ENCODE results near the gene EMSY.
"Not testable (repeated sequence)": the region's sequence is repeated elsewhere in the genome, so short reads cannot be mapped to it uniquely, and the experiment has no call there.

Gene EMSY

DNA sequence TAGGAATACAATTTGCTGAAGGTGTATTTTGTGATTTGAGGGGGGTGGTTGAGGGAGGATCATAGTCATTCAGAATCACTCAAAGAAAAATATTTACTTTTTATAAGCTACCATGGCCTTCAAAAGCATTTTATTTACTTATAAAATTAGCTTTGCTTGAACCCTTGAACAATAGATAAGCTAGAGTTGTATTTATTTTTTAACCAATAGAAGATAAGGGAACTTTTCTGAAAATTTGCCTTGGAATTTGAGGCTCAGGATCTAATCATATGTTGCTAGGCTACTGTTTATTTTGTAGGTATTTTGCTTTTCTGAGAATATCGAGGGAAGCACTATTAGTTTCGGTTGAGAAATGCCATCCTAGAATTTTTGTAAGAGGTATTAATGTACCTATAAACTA is 82.1 kb downstream of the EMSY start:
- DNase-seq = no peak

DNA sequence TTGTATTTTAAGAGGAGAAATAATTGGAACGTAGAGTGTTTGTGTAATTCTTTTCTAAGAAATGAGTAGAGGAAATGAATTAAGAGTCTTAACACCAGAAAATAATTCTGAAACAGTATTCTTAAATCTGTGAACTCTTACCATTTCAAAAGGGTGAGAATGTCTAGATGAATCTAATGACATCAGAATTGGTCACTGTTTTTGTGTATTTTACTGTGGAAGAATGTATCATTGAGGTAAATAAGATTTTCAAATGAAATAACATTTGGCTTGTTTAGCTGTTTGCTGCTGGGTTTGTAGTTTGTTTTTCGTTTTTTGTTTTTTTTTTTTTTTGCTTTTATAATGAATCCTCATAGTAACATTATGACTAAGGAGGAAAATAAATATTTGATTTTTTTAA is 97.6 kb downstream of the EMSY start:
- DNase-seq = no peak

- no peak for DNase-seq
These were observed 98.3 kb downstream of the EMSY start for GRCh38 chr11:76543006-76543703.

GRCh38 chr11:76550781-76551180 is 106.0 kb downstream of the EMSY start:
- DNase-seq = no peak

GRCh38 chr11:76551400-76551799 is 106.6 kb downstream of the EMSY start:
- DNase-seq = peak; percentile 2

DNA sequence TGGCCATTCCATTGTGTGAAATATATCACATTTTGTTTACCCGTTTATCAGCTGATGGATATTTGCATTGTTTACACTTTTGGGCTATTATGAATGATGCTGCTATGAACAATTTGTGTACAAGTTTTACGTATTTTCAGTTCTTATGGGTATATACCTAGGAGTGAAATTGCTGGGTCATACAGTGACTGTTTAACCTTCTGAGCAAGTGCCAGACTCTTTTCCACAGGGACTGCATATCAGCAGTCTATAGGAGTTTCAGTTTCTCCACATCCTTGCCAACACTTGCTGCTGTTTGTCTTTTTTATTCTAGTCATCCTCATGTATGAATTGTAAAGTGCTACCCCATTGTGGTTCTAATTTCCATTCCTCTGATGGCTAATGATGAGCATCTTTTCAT is 108.2 kb downstream of the EMSY start:
- no peak for DNase-seq

GRCh38 chr11:76553554-76554476 is 109.0 kb downstream of the EMSY start:
- DNase-seq = no peak

DNA sequence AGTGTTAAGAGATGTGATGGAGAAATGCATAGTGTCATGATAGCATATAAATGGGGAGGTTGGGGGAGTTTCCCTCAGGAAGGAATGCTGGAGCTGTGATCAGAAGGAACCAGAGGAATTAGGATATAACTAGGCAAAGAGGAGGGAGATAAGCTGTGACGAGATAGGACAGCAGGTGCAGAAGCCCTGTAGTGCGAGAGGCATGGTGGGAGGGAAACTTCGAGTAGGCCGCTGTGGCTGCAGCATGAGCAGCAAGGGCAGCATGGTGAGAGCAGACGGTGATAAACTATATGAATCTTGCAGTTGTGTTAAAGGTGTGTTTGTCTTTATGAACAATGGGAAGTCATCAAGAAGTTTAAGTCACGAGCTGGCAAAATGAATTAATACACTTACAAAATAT is 109.9 kb downstream of the EMSY start:
- no peak for DNase-seq

GRCh38 chr11:76557466-76557865 is 112.6 kb downstream of the EMSY start:
- no peak for DNase-seq

DNA sequence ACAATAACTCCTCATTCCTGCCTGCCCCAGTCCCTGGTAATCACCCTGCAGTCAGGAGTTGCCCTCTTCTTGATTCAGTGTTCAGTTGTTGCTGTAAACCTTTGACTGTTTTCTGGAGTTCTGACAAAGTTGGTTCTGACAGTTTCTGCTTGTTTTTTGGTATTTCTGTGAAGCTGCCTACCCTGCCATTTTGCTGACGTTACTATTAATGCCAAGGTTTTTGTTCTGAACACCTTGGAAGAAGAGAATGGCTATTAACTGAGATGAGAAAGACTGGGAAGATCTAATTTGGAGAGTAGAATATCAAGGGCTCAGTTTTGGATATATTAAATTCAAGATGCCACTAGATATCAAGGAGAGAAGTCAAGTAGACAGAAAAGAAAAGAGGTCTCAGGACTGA is 113.7 kb downstream of the EMSY start:
- DNase-seq = no peak

- DNase-seq = no peak
These were observed 114.1 kb downstream of the EMSY start for GRCh38 chr11:76558891-76559290.

DNA sequence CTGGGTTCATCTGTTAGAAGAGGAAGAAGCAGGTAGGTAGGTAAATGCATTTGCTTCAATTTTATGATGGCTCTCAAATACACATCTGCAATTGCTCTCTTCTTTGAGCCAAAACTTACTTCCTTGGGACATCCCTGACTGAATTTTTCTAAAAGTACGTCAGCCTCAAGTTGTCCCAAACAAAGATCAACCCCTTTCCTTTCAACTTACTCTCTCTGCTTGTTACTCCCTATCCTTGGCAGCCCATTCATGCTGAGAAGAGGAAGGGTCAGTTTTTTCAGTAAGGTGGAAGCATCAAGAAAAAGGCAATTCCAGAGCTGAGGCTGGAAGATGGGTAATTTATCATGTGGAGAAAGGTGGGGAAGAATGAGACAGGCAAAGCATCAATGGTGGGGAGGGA is 114.5 kb downstream of the EMSY start:
- no peak for DNase-seq

- no peak for DNase-seq
These were observed 115.4 kb downstream of the EMSY start for GRCh38 chr11:76560219-76560618.

GRCh38 chr11:76561245-76561644 is 116.4 kb downstream of the EMSY start:
- no peak for DNase-seq

- no peak for DNase-seq
These were observed 117.7 kb downstream of the EMSY start for GRCh38 chr11:76562541-76562940.

DNA sequence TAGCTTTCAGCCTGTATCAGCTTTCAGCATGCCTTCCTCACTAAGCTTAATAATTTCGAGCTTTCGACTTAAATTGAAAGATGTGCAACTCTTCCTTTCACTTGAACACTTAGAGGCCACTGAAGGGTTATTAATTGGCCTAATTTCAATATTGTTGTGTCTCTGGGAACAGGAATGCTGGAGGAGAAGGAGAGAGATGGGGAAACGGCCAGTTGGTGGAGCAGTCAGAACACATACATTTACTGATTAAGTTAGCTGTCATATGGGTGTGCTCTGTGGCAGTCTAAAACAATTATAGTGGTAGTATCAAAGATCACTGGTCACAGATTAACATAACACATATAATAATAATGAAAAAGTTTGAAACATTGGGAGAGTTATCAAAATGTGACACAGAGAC is 119.5 kb downstream of the EMSY start:
- DNase-seq = no peak

- no peak for DNase-seq
These were observed 122.0 kb downstream of the EMSY start for GRCh38 chr11:76566811-76567210.

GRCh38 chr11:76567261-76567660 is 122.4 kb downstream of the EMSY start:
- DNase-seq = no peak

DNA sequence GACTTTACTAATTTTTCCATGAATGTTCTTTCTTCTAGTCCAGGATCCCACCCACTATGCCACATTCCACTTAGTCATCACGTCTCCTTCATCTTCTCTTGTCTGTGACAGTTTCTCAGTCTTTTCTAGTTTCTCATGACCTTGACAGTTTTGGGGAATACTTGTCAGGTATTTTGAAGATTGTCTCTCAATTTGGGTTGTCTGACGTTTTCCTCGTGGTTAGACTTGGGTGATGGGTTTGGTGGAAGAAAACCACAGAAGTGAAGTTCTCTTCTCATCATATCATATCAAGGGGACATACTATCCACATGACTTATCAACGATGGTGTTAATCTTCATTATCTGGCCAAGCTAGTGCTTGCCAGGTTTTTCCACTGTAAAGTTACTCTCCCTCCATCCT is 123.3 kb downstream of the EMSY start:
- no peak for DNase-seq

DNA sequence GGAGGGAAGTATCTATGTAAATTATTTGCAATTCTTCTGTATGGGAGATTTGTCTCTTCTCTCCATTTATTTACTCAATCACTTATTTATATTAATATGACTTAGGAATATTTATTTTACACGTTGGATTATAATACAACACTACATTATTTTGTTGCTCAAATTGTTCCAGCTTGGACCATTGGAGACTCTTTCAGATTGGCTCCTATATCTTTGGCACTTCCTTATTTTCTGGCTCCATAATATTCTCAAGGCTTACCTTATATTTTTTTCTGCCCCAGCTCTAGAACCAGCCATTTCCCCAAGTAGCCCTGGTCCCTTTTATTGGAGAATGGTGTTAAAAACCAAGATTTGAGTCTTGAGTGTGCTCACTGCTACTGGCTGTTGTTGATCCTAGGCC is 123.8 kb downstream of the EMSY start:
- no peak for DNase-seq

GRCh38 chr11:76572181-76572875 is 127.5 kb downstream of the EMSY start:
- not testable (repeated sequence) for DNase-seq

DNA sequence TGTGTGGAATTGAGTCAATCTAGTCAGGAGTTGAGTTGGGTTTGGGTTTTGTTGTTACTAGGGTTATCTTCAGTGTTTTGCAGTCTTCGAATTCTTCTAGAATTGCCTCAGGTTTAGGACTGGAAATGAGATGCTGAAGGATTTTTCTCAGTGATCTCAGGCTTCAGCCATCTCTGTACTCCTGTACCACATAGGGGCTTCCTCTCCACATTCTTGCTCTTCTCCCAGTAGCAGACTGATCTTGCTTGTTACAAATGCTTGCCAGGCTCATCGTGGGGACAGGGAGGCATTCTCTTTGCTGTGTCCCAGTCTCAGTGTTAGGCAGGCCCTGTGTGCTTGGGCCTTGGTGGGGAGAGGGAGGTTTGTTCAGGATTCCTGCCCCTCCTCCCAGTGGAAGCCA is 129.6 kb downstream of the EMSY start:
- DNase-seq = no peak

DNA sequence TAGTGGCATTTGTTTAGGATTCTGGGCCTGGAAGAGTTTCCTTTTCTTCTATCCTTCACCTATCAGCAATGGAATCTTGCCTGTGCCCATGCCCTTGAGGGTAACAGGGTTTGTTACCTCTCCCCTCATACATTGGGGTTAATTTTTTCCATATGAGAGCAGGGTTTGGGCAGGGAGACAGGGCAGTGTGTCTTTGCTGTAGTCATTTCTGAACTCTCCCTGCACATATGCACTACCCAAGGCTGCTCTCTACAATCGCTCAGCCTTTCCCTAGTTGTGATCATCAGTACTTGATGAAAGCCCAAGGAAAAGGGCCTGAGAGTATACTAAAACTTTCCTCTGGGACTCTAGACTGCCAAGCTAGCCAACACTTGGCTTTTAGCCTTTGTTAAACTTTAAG is 130.1 kb downstream of the EMSY start:
- DNase-seq = no peak
